IPS DF 6.9 (cell line): ENCODE results near the gene ALDH16A1.

Source experiments
- DNase-seq: peaks from one replicate; pipeline ENCODE4 v3.0.0-alpha.2; 2013; ENCODE audit warnings: low read depth, low spot score
- H3K27ac ChIP-seq: one replicate; pipeline ENCODE4 v1.5.1; 2013; ENCODE audit warnings: low read length, control low read depth
- H3K27me3 ChIP-seq: 2 replicates; pipeline ENCODE4 v1.6.1; 2013; ENCODE audit warnings: mild to moderate bottlenecking, low read length; ENCODE audit not compliant: control insufficient read depth, insufficient read depth
- H3K36me3 ChIP-seq: 2 replicates; pipeline ENCODE4 v1.6.1; 2013; ENCODE audit warnings: low read length; ENCODE audit not compliant: control insufficient read depth, insufficient read depth
- H3K4me1 ChIP-seq: 2 replicates; pipeline ENCODE4 v1.6.1; 2013; ENCODE audit warnings: low read length; ENCODE audit not compliant: control insufficient read depth, insufficient read depth
- H3K4me3 ChIP-seq: 2 replicates; pipeline ENCODE4 v1.5.1; 2013; ENCODE audit warnings: mild to moderate bottlenecking, low read length
- H3K9me3 ChIP-seq: 2 replicates; pipeline ENCODE4 v1.6.1; 2013; ENCODE audit warnings: low read length, inconsistent platforms; ENCODE audit not compliant: control insufficient read depth, insufficient read depth
- WGBS: extraction: QIAGEN DNeasy Blood & Tissue Kit; methylation state at CpG from one replicate; pipeline ENCODE4 v1.1.7; 2013; ENCODE audit warnings: mixed read lengths, missing lambda C conversion rate; ENCODE audit not compliant: insufficient read length, insufficient coverage; 5-methylcytosine and 5-hydroxymethylcytosine counted together

ALDH16A1 gene

GRCh38 chr19:49453013-49453756 is at the start of gene ALDH16A1:
ALDH16A1 (plus strand) TSS chr19:49453225; CDS start chr19:49453332, 107 bp downstream.
- peak within 1 kb of the TSS; percentile 54 for H3K4me3 ChIP-seq
- peak; percentile 94 for DNase-seq
- no peak within 1 kb of the TSS for H3K27ac ChIP-seq
- no peaks in the 10 kb centered on the region for H3K4me1 ChIP-seq
- no peaks in the 10 kb centered on the region for H3K27me3 ChIP-seq
- H3K36me3 ChIP-seq: peaks cover 4% of the 10 kb centered on the region; the same call in 1 of the 2 replicates
- H3K9me3 ChIP-seq: no peaks in the 10 kb centered on the region
- WGBS: no CpG with 5 or more reads among the region's 66 CpGs

- WGBS: no CpG with 5 or more reads among the region's 7 CpGs
- Histone ChIP-seq H3K36me3 (no peaks in the 10 kb centered on the region), H3K4me3 (no peak overlapping the region), H3K27me3 (no peaks in the 10 kb centered on the region), H3K4me1 (peaks cover 7% of the 10 kb centered on the region), H3K27ac (no peak overlapping the region), H3K9me3 (no peaks in the 10 kb centered on the region)
- DNase-seq: peak; percentile 92
Observed at GRCh38 chr19:49403404-49404187, 49.4 kb upstream of the ALDH16A1 start.

GRCh38 chr19:49407079-49407478 is 45.9 kb upstream of the ALDH16A1 start:
- no CpG with 5 or more reads among the region's 7 CpGs for WGBS
- H3K4me1 ChIP-seq: peaks cover 7% of the 10 kb centered on the region
- DNase-seq: no peak
- H3K9me3 ChIP-seq: no peaks in the 10 kb centered on the region
- H3K36me3 ChIP-seq: no peaks in the 10 kb centered on the region
- no peak overlapping the region for H3K4me3 ChIP-seq
- H3K27me3 ChIP-seq: no peaks in the 10 kb centered on the region
- H3K27ac ChIP-seq: no peak overlapping the region

- no peak for DNase-seq
- Histone ChIP-seq H3K27me3 (no peaks in the 10 kb centered on the region), H3K9me3 (no peaks in the 10 kb centered on the region), H3K4me3 (no peak overlapping the region), H3K36me3 (no peaks in the 10 kb centered on the region), H3K4me1 (peaks cover 7% of the 10 kb centered on the region), H3K27ac (no peak overlapping the region)
- no CpG with 5 or more reads among the region's 16 CpGs for WGBS
Observed at GRCh38 chr19:49407482-49408015, 45.5 kb upstream of the ALDH16A1 start.

DNA sequence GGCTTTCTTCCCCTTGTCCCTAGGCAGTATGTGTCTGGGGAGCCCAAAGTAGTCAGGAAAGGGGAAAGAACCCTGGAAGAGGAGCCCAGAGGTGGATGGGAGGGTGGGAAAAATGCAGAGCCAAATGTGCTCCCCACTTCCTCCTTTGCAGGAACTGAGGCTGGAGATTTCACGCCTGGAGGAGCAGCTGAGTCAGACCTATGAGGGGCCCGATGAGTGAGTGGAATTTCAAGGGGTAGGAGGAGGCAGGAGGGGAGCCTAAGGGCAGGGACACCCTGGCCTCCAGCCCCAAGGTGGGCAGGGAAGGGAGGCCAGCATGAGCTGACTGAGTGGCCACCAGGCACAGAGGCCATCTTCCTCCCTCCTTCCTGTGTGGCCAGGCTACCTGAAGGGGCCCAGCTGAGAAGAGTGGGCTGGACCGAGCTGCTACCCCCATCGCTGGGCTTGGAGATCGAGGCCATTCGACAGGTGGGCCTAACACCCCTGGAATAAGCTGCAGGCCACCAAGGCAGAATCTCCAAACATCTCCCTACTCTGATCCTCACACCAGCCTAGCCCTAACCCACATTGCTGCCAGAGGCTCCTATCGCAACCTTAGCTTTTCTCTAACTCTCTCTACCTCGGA is 44.1 kb upstream of the ALDH16A1 start:
- no peak for DNase-seq
- Histone ChIP-seq H3K36me3 (no peaks in the 10 kb centered on the region), H3K9me3 (no peaks in the 10 kb centered on the region), H3K4me3 (no peak overlapping the region), H3K4me1 (peaks cover 5% of the 10 kb centered on the region), H3K27me3 (no peaks in the 10 kb centered on the region), H3K27ac (no peak overlapping the region)
- WGBS: no CpG with 5 or more reads among the region's 8 CpGs

GRCh38 chr19:49409441-49410029 is 43.5 kb upstream of the ALDH16A1 start:
- Histone ChIP-seq H3K4me3 (no peak overlapping the region), H3K4me1 (no peaks in the 10 kb centered on the region), H3K27me3 (no peaks in the 10 kb centered on the region), H3K27ac (no peak overlapping the region), H3K36me3 (no peaks in the 10 kb centered on the region), H3K9me3 (no peaks in the 10 kb centered on the region)
- WGBS: no CpG with 5 or more reads among the region's 5 CpGs
- no peak for DNase-seq

- no peaks in the 10 kb centered on the region for H3K36me3 ChIP-seq
- no peaks in the 10 kb centered on the region for H3K9me3 ChIP-seq
- DNase-seq: no peak
- peaks cover 3% of the 10 kb centered on the region for H3K4me1 ChIP-seq
- no peaks in the 10 kb centered on the region for H3K27me3 ChIP-seq
- H3K4me3 ChIP-seq: no peak overlapping the region
- H3K27ac ChIP-seq: no peak overlapping the region
- no CpG with 5 or more reads among the region's 3 CpGs for WGBS
Observed at GRCh38 chr19:49411681-49412326, 41.2 kb upstream of the ALDH16A1 start.

- no CpG with 5 or more reads among the region's 9 CpGs for WGBS
- DNase-seq: no peak
- peaks cover 5% of the 10 kb centered on the region for H3K4me1 ChIP-seq
- no peaks in the 10 kb centered on the region for H3K9me3 ChIP-seq
- H3K27ac ChIP-seq: no peak overlapping the region
- H3K4me3 ChIP-seq: no peak overlapping the region
- no peaks in the 10 kb centered on the region for H3K27me3 ChIP-seq
- H3K36me3 ChIP-seq: no peaks in the 10 kb centered on the region
Observed at GRCh38 chr19:49413348-49413747, 39.7 kb upstream of the ALDH16A1 start.

GRCh38 chr19:49414256-49414655 is 38.8 kb upstream of the ALDH16A1 start:
- Histone ChIP-seq H3K27ac (no peak overlapping the region), H3K9me3 (no peaks in the 10 kb centered on the region), H3K4me1 (peaks cover 5% of the 10 kb centered on the region), H3K27me3 (no peaks in the 10 kb centered on the region), H3K4me3 (no peak overlapping the region), H3K36me3 (no peaks in the 10 kb centered on the region)
- DNase-seq: no peak
- no CpG with 5 or more reads among the region's 3 CpGs for WGBS
